Gastrocnemius medialis (tissue), 4 donors: ENCODE results near the gene VAPA. TPM values are rescaled to one million over a fixed set of nuclear protein-coding genes. Genes with fewer than 3 reads are reported as not detected.
A peak's percentile ranks its signal among the peaks of the same experiment; 100 is the strongest.
"Not testable (repeated sequence)": the region's sequence is repeated elsewhere in the genome, so short reads cannot be mapped to it uniquely, and the experiment has no call there.

Experiments used
- ATAC-seq, 2 donors: fragments of 150-250 bp; one replicate each; pipeline ENCODE4 v1.9.1; 2016
- DNase-seq, 2 donors: peaks; one replicate each; pipeline ENCODE4 v3.0.0-alpha.2; 2019
- H3K27ac ChIP-seq, 4 donors: fragments of 200-600 bp; sonication (generic); 1 replicate in 1 of 4; 2 replicates in 3 of 4; pipeline ENCODE4 v1.5.1; 2016 to 2018; ENCODE audit warnings: mild to moderate bottlenecking in 2 of 4, moderate library complexity in 1 of 4
- H3K27me3 ChIP-seq, 3 donors: fragments of 200-600 bp; sonication (generic) in 2 of 3; 1 replicate in 1 of 3; 2 replicates in 2 of 3; pipeline versions ENCODE4 v1.5.1 to v1.6.0; 2016 to 2019; ENCODE audit warnings: mild to moderate bottlenecking in 1 of 3, moderate library complexity in 1 of 3
- H3K36me3 ChIP-seq, 2 donors: fragments of 200-600 bp; sonication (generic) in 1 of 2; one replicate each; pipeline ENCODE4 v1.5.1; 2017 to 2018
- H3K4me1 ChIP-seq, 2 donors: fragments of 200-600 bp; sonication (generic) in 1 of 2; one replicate each; pipeline ENCODE4 v1.5.1; 2016 to 2017; ENCODE audit warnings: mild to moderate bottlenecking in 2 of 2
- H3K4me3 ChIP-seq, 4 donors: fragments of 200-600 bp; sonication (generic) in 3 of 4; 1 replicate in 1 of 4; 2 replicates in 3 of 4; pipeline ENCODE4 v1.5.1; 2016 to 2019; ENCODE audit warnings: mild to moderate bottlenecking in 2 of 4
- H3K9me3 ChIP-seq, 3 donors: fragments of 200-600 bp; sonication (generic) in 2 of 3; 1 replicate in 1 of 3; 2 replicates in 2 of 3; pipeline ENCODE4 v1.5.1; 2016 to 2019
- POLR2A ChIP-seq, 2 donors: fragments of 450-650 bp; IDR thresholded peaks; one replicate each; pipeline ENCODE4 v1.6.1; 2017; ENCODE audit warnings: antibody characterized with exemption in 2 of 2, mild to moderate bottlenecking in 2 of 2, moderate library complexity in 2 of 2
- in situ Hi-C, 4 donors: fragments of 200-750 bp; cut with MboI; loops; one replicate each; pipeline versions ENCODE4 v1.15.0 to v1.8.0; 2017; ENCODE audit warnings: low sequenced_read_pairs in 4 of 4
- intact Hi-C: fragments of 100-400 bp; cut with DNase I; formaldehyde crosslinking; loops from one replicate; pipeline ENCODE4 v1.15.1; 2023; ENCODE audit warnings: low total_unique reads
- total RNA-seq, 4 donors: library from RNA; depleted of rRNA; stranded (reverse); fragments of >200 nt; gene quantifications; one replicate each; pipeline versions ENCODE4 v1.1.0 to v1.2.3, GENCODE V29; 2016
- TF ChIP-seq, protein P1 (sequence below), 5 experiments: fragments of 450-650 bp in 3 of 5; fragments of 200-600 bp in 2 of 5; sonication (generic) in 2 of 5; IDR thresholded peaks in 4 of 5; conservative IDR thresholded peaks in 1 of 5; 1 replicate in 4 of 5; 2 replicates in 1 of 5; pipeline ENCODE4 v1.5.1; 2016 to 2019; ENCODE audit warnings: antibody characterized with exemption in 5 of 5, mild to moderate bottlenecking in 3 of 5, moderate library complexity in 3 of 5

Gene VAPA
- total RNA-seq, 4 donors from 2014 or later: 227 to 320 (median 243) TPM

DNA sequence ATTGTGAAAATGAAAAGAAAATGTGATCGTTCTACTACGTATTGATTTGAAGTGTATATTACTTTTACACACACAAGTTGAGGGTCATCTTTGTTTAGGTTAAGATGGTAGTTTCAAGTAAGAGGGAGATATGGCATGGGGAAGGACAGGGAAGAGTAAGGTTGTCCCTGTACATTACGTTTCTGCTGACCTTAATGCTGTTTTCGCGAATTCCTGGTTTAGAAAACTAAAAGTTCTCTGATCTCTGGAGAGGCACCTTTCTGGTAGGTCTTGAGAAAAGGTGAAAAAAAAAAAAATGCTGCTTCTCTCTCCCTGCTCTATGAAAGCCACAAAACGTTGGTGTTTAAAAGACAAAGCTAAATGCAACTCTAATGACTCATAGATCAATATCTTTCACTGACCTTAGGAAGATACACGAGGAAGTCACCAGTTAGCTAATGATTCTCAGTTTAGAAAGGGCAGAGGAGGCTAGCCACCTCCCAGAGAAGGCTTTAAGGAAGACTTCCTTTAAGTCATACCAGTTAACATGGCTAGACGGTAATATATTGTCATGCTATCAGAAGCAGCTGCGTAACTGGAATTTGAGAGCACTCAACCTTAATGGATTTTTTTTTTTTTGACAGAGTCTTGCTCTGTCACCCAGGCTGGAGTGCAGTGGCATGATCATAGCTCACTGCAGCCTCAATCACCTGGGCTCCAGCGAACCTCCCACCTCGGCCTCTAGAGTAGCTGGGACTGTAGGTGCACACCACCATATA is 14.8 kb upstream of the VAPA start:
- Histone ChIP-seq H3K4me1 (no peaks in the 10 kb centered on the region), H3K9me3 (no peaks in the 10 kb centered on the region), H3K36me3 (no peaks in the 10 kb centered on the region), H3K27me3 (no peaks in the 10 kb centered on the region), H3K27ac (no peak overlapping the region), H3K4me3 (no peak overlapping the region)
- DNase-seq (no peak), ATAC-seq (no peak)
- TF ChIP-seq POLR2A (IDR thresholded peaks at IDR 0.05): no peak
- TF ChIP-seq, protein P1, sequence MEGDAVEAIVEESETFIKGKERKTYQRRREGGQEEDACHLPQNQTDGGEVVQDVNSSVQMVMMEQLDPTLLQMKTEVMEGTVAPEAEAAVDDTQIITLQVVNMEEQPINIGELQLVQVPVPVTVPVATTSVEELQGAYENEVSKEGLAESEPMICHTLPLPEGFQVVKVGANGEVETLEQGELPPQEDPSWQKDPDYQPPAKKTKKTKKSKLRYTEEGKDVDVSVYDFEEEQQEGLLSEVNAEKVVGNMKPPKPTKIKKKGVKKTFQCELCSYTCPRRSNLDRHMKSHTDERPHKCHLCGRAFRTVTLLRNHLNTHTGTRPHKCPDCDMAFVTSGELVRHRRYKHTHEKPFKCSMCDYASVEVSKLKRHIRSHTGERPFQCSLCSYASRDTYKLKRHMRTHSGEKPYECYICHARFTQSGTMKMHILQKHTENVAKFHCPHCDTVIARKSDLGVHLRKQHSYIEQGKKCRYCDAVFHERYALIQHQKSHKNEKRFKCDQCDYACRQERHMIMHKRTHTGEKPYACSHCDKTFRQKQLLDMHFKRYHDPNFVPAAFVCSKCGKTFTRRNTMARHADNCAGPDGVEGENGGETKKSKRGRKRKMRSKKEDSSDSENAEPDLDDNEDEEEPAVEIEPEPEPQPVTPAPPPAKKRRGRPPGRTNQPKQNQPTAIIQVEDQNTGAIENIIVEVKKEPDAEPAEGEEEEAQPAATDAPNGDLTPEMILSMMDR (IDR thresholded peaks at IDR 0.05 in 4 of 5, conservative IDR thresholded peaks at IDR 0.05 in 1 of 5): no peak
- in situ Hi-C loops: no loop called here
- intact Hi-C loops: no loop called here

DNA sequence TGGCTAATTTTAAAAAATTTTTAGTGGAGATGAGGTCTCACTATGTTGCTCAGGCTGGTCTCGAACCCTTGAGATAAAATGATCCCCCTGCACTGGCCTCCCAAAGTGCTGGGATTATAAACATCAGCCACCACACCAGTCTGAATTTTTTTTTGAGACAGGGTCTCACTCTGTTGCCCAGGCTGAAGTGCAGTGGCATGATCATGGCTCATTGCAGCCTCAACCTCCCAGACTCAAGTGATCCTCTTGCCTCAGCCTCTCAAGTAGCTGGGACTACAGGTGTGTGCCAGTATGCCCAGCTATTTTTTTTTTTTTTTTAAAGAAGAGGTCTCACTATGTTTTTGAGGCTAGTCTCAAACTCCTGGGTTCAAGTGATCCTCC is 14.3 kb upstream of the VAPA start:
- in situ Hi-C loops, H3K4me1 ChIP-seq, H3K36me3 ChIP-seq, H3K27me3 ChIP-seq, H3K4me3 ChIP-seq, H3K27ac ChIP-seq, ATAC-seq, intact Hi-C loops, DNase-seq, H3K9me3 ChIP-seq: not testable (repeated sequence)

DNA sequence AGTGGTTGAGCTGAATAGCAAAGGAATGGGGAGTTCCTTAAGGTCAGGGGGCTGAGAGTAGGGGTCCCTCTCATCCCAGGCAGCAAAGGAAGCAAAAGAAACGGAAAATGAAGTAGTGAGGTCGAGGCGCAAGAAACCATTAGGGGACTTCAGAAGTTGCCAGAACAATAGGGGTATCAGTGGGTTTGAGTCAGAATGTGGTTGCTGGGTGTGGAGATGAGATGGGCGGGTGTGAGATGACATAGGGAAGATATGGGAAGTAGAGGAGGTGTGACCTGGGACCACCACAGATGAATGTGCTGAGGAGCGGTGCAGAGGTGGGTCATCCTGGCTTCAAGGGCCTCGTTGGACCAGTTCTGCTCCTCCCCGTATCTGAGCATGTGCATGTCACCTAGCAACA is 13.1 kb upstream of the VAPA start:
- Histone ChIP-seq H3K4me3 (no peak overlapping the region), H3K9me3 (no peaks in the 10 kb centered on the region), H3K27ac (no peak overlapping the region), H3K4me1 (no peaks in the 10 kb centered on the region), H3K27me3 (no peaks in the 10 kb centered on the region), H3K36me3 (no peaks in the 10 kb centered on the region)
- in situ Hi-C loops (loop anchor here in 2 of 4 donors (25.0 kb wide), 1 partner anchor 88 kb away; no protein-coding TSS in a partner anchor), intact Hi-C loops (no loop called here)
- no peak for TF ChIP-seq POLR2A (IDR thresholded peaks at IDR 0.05)
- TF ChIP-seq, protein P1 (IDR thresholded peaks at IDR 0.05 in 4 of 5, conservative IDR thresholded peaks at IDR 0.05 in 1 of 5): no peak
- DNase-seq (no peak), ATAC-seq (no peak)

DNA sequence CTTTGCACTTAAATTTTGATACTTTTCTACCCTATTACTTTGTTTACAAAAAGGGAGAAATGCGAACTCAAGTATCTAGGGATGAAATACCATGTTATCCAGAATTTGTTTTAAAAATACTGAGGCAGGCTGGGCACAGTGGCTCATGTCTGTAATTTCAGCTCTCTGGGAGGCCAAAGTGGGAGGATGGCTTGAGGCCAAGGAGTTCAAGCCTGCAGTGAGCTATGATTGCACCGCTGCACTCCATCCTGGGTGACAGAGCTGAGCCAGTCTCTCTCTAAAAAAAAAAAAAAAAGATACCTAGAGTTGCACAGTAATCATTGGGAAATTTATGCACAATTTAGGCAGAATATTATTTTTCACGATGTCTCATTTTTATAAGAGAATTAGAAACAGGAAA is 12.4 kb upstream of the VAPA start:
- no peak overlapping the region for H3K4me3 ChIP-seq
- H3K4me1 ChIP-seq: no peaks in the 10 kb centered on the region
- peak; percentile 34 to 56 for ATAC-seq
- no peaks in the 10 kb centered on the region for H3K36me3 ChIP-seq
- no peaks in the 10 kb centered on the region for H3K9me3 ChIP-seq
- intact Hi-C loops (no loop called here), in situ Hi-C loops (loop anchor here in 2 of 4 donors (25.0 kb wide), 1 partner anchor 89 kb away; no protein-coding TSS in a partner anchor)
- TF ChIP-seq POLR2A (IDR thresholded peaks at IDR 0.05): no peak
- TF ChIP-seq, protein P1 (IDR thresholded peaks at IDR 0.05 in 4 of 5, conservative IDR thresholded peaks at IDR 0.05 in 1 of 5): no peak
- H3K27ac ChIP-seq: peak overlapping the region in 2 of 4 donors; percentile 29 to 50
- H3K27me3 ChIP-seq: no peaks in the 10 kb centered on the region
- DNase-seq: peak in 1 of 2 donors; percentile 54

DNA sequence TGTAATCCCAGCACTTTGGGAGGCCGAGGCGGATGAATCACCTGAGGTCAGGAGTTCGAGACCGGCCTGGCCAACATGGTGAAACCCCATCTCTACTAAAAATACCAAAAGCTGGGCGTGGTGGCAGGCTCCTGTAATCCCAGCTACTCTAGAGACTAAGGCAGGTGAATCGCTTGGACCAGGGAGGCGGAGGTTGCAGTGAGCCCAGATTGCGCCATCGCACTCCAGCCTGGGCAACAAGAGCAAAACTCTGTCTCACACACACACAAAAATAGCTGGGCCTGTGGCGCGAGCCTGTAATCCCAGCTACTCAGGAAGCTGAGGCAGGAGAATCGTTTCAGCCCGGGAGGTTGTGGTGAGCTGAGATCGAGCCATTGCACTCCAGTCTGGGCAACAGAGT is 11.6 kb upstream of the VAPA start:
- H3K4me1 ChIP-seq, intact Hi-C loops, H3K27me3 ChIP-seq, H3K4me3 ChIP-seq, H3K36me3 ChIP-seq, H3K9me3 ChIP-seq: not testable (repeated sequence)
- H3K27ac ChIP-seq: peak overlapping the region; percentile 21 to 60 (median 30)
- ATAC-seq (peak; percentile 55 to 79), DNase-seq (peak; percentile 29 to 79)
- in situ Hi-C loops: loop anchor here in 2 of 4 donors (25.0 kb wide), 1 partner anchor 90 kb away; no protein-coding TSS in a partner anchor
